ENCODE measurements around the gene ZNF417.
A peak's percentile ranks its signal among the peaks of the same experiment; 100 is the strongest.
"Not testable (repeated sequence)": the region's sequence is repeated elsewhere in the genome, so short reads cannot be mapped to it uniquely, and the experiment has no call there.

ZNF417 gene

GRCh38 chr19:57916168-57916995 is at the start of gene ZNF417:
TSS of gene ZNF417 (minus strand) at chr19:57916592. CDS start at chr19:57916411, 181 bp downstream.
- peak; percentile 76 for DNase-seq (ENCODE audit: low read depth)

DNA sequence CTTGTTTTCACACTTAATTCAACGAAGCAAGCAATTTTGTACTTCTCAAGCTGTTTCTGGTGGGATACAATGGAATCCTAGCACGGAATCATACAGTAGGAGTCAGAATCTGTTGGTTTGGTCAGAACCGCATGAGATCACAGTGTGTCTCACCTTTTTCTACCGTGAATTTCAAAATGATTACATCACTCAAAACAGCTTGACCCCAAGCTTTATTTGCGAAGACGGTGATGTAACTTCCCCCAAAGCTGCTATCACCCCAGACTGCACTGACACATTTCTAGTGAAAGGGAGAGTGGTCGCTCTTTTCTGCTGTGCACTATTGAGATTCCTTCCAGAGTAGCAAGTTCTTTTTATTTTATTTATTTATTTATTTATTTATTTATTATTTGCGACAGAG is 48.4 kb upstream of the ZNF417 start:
- DNase-seq (ENCODE audit: low read depth), result no peak

DNA sequence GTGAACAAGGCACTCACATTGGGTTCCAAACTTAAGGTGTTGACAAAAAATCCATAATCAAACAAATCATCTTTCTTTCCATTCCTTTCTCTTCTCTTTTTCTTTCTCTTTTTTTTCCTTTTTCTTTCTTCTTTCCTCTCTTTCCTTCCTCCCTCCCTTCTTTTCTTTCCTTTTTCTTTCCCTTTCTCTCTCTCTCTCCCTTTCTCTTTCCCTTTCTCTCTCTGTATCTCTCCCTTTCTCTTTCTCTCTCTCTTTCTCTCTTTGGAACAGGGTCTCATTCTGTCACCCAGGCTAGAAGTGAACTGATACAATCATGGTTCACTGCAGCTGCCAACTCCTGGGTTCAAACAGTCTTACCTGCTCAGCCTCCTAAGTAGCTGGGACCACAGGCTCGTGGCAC is 45.4 kb upstream of the ZNF417 start:
- DNase-seq (ENCODE audit: low read depth), result no peak

DNA sequence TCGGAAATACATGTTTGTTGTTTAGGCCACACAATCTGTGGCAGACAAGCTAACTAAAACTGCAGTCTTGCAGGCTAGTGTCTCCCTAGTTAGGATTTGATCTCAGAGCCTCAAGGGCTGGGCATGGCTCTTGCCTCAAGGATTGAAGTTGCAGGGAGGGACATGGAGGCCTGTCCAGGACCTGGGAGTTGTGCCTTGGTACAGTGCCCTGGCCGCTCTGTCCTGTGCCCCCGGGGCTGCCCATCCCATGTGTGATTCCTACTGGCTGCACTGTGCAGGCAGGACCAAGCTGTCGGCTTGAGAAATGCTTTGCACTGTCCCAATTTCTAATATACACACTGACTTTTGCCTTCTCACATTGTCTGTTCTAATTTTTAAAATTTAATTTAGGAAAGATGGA is 38.6 kb upstream of the ZNF417 start:
- DNase-seq (ENCODE audit: low read depth), result no peak

GRCh38 chr19:57949702-57950101 is 33.3 kb upstream of the ZNF417 start:
- no peak for DNase-seq (ENCODE audit: low read depth)

- DNase-seq (ENCODE audit: low read depth), result no peak
Measured at GRCh38 chr19:57949296-57949695, 32.9 kb upstream of the ZNF417 start.

- peak; percentile 88 for DNase-seq (ENCODE audit: low read depth)
Measured at GRCh38 chr19:57947419-57948134, 31.2 kb upstream of the ZNF417 start, which contains the start of gene ZNF256. TSS of gene ZNF256 (minus strand) at chr19:57947706. CDS start at chr19:57947474, 232 bp downstream.

GRCh38 chr19:57947088-57947418 is 30.7 kb upstream of the ZNF417 start:
- DNase-seq (ENCODE audit: low read depth), result no peak

GRCh38 chr19:57946316-57946715 is 29.9 kb upstream of the ZNF417 start:
- no peak for DNase-seq (ENCODE audit: low read depth)

- DNase-seq (ENCODE audit: low read depth), result no peak
Measured at GRCh38 chr19:57941593-57941992, 25.2 kb upstream of the ZNF417 start.

- DNase-seq (ENCODE audit: low read depth), result no peak
Measured at GRCh38 chr19:57935731-57936130, 19.3 kb upstream of the ZNF417 start.

- peak; percentile 14 for DNase-seq (ENCODE audit: low read depth)
Measured at GRCh38 chr19:57934820-57935665, 18.7 kb upstream of the ZNF417 start, which contains the start of gene ZNF418. TSS of gene ZNF418 (minus strand) at chr19:57935402. CDS start at chr19:57933822, 1,580 bp downstream.

- DNase-seq (ENCODE audit: low read depth), result no peak
Measured at GRCh38 chr19:57927587-57927986, 11.2 kb upstream of the ZNF417 start.

DNA sequence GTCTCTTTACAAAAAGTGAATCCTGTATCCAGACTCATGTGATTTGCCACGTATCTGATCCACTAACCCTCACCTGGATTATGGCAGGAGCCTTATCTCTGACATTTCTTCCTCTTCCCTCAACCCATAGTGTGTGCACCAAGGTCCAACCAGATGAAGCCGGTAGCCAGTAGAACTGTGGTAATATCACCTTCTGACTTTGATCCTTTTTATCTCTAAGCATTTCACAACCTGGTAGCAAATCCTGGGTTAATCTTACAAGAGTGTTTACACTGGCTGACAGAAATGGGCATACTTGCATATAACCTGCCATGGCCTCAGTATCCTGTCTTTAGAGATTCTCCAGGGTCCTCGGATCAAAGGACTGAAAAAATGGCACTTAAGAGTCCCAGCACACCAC is 1.9 kb downstream of the ZNF417 start:
- DNase-seq (ENCODE audit: low read depth), result no peak

GRCh38 chr19:57907394-57907793 is 9.0 kb downstream of the ZNF417 start:
- no peak for DNase-seq (ENCODE audit: low read depth)

GRCh38 chr19:57905258-57905657 is 11.1 kb downstream of the ZNF417 start:
- DNase-seq (ENCODE audit: low read depth), result no peak

DNA sequence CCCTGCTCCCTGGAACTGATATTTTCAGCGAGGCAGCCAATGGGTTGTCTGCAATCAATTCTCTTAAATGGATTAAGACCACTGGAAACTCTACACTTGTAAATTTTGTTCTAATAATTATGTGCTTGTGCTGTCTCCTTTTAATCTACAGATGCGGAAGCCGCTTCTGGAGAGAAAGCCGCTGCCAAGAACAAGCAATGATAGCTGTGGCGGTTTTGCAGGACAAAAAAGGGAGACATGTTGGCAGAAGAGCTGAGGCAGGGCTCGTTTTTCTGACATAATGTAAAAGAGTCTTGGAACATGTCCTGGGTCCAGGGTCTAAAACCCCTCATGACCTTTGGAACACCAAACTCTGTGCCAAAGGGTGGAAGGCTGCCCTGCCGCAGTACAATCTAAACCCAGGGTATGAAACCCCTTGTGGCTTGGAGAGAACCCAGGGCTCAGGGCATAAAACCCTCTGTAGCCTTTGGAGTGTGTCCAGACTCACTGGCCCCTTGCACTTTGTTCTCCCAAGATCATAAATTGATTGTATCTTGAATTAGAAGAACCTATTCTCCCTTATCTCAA is 12.7 kb downstream of the ZNF417 start:
- no peak for DNase-seq (ENCODE audit: low read depth)

DNA sequence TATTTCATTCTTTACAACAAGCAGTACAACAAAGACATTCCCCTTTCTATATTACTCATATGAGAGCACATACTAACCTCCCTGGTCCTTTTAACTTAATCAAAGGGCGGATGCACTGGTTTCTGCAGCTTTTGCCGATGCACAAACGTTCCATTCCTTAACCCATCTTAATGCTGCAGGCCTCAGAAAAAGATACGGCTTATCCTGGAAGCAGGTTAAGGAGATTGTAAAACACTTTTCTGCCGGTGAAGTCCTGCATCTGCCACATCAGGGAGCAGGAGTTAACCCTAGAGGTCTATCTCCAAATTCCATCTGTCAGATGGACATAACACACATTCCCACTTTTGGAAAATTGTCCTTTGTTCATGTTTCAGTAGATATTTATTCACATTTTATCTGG is 16.1 kb downstream of the ZNF417 start:
- DNase-seq (ENCODE audit: low read depth), result no peak

GRCh38 chr19:57890706-57891105 is 25.7 kb downstream of the ZNF417 start:
- not testable (repeated sequence) for DNase-seq (ENCODE audit: low read depth)

DNA sequence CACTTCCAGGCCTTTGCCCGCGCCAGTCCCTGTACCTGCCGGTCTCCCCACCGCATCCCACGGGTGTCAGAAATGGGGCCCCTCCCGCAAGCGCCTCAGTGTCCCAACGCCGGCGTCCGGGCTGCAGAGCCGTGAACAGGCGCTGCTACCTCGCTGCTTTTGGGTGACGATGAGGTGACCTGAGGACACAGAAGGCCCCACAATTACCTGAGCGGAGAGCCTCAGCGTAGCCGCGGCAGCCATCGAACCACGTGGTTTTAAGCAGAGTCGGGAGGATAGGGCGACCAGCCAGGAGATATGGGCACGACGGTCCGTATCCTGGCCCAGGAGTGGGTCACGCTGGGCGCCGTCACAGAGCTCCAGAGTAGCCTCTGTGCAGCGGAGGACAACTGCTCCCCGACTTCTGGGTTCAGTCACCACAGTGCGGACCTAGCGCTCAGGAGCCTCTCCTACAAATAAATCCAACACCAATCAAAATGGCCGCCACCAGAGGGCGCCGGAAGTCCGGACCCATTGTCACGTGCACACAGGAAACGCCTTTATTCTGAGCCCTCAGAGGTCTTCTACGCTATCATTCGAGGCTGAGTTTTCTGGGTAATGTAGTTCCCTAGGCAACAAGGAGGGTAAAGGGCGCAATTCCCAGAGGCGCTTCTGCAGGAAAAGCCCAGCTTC is 27.7 kb downstream of the ZNF417 start, which contains the start of gene ZNF814:
Gene ZNF814, minus strand, starts transcription at position 478 of the 672 bp plus-strand sequence. Its CDS starts 235 bp downstream, at position 243.
- DNase-seq (ENCODE audit: low read depth), result peak; percentile 67

DNA sequence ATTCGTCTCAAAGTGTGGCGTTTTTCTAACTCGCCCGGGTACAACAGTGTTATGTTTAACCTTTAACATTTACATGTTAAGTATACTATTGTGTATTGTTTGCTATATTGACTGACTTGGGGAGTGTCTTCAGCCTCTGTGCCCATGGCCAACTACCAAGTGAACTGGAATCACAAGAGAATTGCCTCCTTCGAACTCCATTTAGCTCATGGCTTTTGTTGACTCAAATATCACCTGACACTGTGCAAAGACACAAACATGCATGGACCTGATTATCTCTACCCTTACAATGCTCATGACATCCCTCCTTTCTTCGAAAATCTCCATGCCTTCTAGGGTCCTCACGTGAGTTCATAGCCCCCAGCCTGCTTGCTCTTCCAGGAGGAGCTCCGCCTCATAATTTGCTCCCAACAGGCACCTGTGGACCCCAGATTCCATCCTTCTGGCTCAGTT is 28.3 kb downstream of the ZNF417 start:
- no peak for DNase-seq (ENCODE audit: low read depth)
